ENCODE data around the gene ZNF630. TPM values are rescaled to one million over a fixed set of nuclear protein-coding genes. Genes with fewer than 3 reads are reported as not detected.
"Not testable (repeated sequence)": the region's sequence is repeated elsewhere in the genome, so short reads cannot be mapped to it uniquely, and the experiment has no call there.

Gene ZNF630
- total RNA-seq, 1 donor from 2014 or later = not detected

DNA sequence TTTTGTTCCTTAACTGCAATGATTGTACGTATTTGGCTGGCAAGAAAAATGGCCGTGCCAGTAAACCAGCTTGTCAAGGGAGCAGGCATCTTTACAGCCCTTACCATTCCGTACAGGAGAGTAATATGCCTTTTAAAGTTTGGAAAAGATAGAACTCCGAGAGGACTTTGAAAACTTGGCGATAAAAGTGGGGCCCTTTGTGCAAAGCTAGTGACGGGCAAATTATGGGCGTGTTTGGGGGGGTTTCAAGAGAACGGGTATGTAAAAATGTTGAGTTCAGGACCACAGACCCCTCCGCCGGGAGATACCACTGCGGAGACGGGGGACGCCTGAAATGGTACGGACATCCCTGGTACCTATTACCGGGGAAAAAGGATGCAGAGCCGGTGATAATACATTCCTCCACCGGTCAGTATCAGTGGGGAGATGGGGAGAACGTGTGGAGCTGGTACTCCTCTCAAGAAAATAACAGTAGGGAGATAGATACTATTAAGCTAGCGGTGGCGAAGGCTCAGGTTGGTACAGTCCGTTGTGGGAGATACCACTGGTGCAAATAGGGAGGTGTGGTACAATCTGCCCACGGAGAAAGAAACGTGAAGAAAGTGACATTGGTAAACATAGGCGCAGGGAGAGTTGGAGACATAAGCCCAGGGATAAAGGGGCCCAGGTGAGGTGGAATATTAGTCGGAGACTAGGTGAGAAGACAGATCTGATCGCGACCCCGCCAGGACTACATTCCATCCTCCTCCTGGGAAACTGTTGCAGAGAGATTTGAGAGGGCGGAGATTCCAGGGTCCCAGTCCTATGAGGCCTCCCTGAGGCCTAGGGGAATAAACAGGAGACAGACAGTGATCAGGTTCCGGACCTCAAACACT, 50.2 kb downstream of the ZNF630 start:
- intact Hi-C loops (cut with micrococcal nuclease) = no loop called here
- no peak overlapping the region for H3K4me3 Mint-ChIP-seq
- no peaks in the 10 kb centered on the region for H3K36me3 Mint-ChIP-seq (ENCODE audit: low read depth)
- H3K27me3 Mint-ChIP-seq = no peaks in the 10 kb centered on the region
- CTCF ChIA-PET = no interaction called here
- no peaks in the 10 kb centered on the region for H3K9me3 Mint-ChIP-seq
- POLR2A ChIA-PET = no interaction called here
- ATAC-seq (ENCODE audit: low read depth) (no peak), DNase-seq (no peak)
- TF ChIP-seq, protein P1, sequence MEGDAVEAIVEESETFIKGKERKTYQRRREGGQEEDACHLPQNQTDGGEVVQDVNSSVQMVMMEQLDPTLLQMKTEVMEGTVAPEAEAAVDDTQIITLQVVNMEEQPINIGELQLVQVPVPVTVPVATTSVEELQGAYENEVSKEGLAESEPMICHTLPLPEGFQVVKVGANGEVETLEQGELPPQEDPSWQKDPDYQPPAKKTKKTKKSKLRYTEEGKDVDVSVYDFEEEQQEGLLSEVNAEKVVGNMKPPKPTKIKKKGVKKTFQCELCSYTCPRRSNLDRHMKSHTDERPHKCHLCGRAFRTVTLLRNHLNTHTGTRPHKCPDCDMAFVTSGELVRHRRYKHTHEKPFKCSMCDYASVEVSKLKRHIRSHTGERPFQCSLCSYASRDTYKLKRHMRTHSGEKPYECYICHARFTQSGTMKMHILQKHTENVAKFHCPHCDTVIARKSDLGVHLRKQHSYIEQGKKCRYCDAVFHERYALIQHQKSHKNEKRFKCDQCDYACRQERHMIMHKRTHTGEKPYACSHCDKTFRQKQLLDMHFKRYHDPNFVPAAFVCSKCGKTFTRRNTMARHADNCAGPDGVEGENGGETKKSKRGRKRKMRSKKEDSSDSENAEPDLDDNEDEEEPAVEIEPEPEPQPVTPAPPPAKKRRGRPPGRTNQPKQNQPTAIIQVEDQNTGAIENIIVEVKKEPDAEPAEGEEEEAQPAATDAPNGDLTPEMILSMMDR (IDR thresholded peaks at IDR 0.05) = no peak
- no peaks in the 10 kb centered on the region for H3K4me1 Mint-ChIP-seq
- H3K27ac Mint-ChIP-seq = no peak overlapping the region

DNA sequence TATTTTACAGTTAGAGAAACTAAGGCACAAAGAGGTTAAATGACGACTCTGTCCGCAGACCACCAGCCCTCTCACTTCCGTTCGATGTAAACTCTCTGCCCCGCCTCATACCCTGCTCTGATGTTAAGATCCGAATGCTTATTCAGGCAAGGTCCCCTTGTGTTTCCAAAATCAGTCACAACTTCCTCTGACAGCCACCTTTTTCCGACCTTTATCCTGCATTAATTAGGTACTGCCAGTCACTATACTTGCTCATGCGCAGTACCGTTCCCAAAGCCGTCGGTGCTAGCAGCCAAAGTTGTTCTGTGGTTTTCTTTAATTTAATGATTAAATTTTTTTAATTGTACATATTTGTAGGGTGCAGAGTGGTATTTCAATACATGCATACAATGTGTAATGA, 51.0 kb downstream of the ZNF630 start:
- ATAC-seq (ENCODE audit: low read depth); H3K4me1 Mint-ChIP-seq; intact Hi-C loops (cut with micrococcal nuclease); H3K27ac Mint-ChIP-seq; CTCF ChIA-PET; POLR2A ChIA-PET; H3K27me3 Mint-ChIP-seq; H3K4me3 Mint-ChIP-seq; DNase-seq; H3K36me3 Mint-ChIP-seq (ENCODE audit: low read depth); H3K9me3 Mint-ChIP-seq: not testable (repeated sequence)

DNA sequence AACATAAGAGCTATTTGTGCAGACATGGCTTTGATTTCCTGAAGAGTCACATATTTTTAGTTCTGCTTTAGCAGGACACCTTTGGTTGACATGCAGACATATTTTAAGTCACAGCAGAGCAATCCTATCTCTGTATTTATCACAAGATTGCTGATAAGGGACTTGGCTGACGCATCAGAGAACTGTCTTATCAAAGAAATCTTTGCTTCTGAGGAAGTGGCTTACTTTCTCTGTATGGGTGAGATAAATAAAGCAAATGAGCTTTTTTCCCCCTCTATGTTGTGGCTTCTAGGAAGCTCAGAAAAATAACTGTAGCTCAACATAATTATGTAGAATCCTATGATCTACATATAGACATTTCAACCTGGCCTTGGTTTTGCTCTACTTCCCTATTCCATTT, 51.5 kb downstream of the ZNF630 start:
- DNase-seq; intact Hi-C loops (cut with micrococcal nuclease); H3K9me3 Mint-ChIP-seq; POLR2A ChIA-PET; H3K27ac Mint-ChIP-seq; H3K27me3 Mint-ChIP-seq; H3K36me3 Mint-ChIP-seq (ENCODE audit: low read depth); H3K4me3 Mint-ChIP-seq; CTCF ChIA-PET; H3K4me1 Mint-ChIP-seq; ATAC-seq (ENCODE audit: low read depth): not testable (repeated sequence)

DNA sequence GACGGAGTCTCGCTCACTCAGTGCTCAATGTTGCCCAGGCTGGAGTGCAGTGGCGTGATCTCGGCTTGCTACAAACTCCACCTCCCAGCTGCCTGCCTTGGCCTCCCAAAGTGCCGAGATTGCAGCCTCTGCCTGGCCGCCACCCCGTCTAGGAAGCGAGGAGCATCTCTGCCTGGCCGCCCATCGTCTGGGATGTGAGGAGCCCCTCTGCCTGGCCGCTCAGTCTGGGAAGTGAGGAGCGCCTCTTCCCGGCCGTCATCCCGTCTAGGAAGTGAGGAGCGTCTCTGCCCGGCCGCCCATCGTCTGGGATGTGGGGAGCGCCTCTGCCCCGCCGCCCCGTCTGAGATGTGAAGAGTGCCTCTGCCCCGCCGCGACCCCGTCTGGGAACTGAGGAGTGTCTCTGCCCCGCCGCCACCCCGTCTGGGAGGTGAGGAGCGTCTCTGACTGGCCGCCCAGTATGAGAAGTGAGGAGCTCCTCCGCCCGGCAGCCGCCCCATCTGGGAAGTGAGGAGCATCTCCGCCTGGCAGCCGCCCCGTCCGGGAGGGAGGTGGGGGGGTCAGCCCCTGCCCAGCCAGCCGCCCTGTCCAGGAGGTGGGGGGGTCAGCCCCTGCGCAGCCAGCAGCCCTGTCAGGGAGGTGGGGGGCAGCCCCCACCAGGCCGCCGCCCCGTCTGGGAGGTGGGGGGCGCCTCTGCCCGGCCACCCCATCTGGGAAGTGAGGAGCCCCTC, 54.7 kb downstream of the ZNF630 start:
- CTCF ChIA-PET; H3K27ac Mint-ChIP-seq; H3K27me3 Mint-ChIP-seq; H3K9me3 Mint-ChIP-seq; POLR2A ChIA-PET; ATAC-seq (ENCODE audit: low read depth); DNase-seq; intact Hi-C loops (cut with micrococcal nuclease); H3K36me3 Mint-ChIP-seq (ENCODE audit: low read depth); H3K4me1 Mint-ChIP-seq; H3K4me3 Mint-ChIP-seq: not testable (repeated sequence)

DNA sequence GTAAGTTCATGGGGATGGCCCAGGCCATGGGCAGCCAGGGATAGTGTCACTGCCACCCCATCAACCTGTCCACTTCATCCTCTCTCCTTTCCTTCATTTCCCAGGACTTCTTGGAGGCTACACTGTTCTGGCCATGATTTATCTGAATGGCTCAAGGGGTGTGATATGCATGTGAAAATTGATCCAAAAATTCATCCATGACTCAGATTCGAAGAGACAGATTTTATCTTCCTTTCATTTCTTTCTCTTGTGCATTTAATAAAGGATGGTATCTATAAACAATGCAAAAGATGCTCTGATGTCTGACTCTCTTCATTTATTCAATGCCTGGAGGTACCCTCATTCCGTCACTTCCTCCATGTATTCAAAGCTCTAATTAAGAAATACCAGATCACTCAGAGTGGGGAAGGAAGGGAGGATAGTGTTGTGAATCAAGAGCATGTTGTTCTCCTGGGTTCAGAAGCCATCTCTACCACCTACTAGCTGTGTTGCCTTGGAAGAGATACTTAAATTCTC, 61.9 kb downstream of the ZNF630 start:
- DNase-seq; POLR2A ChIA-PET; H3K27me3 Mint-ChIP-seq; H3K9me3 Mint-ChIP-seq; ATAC-seq (ENCODE audit: low read depth); H3K4me3 Mint-ChIP-seq; CTCF ChIA-PET; H3K36me3 Mint-ChIP-seq (ENCODE audit: low read depth); intact Hi-C loops (cut with micrococcal nuclease); H3K27ac Mint-ChIP-seq; H3K4me1 Mint-ChIP-seq: not testable (repeated sequence)

Other genes starting within 250 kb of the ZNF630 start
- gene ZNF81, start 234.7 kb downstream of the ZNF630 start, total RNA-seq = 11.0 and 15.3 TPM in 2 replicates
- gene ZNF182, start 67.7 kb downstream of the ZNF630 start, total RNA-seq = 8.4 and 10.0 TPM in 2 replicates
- gene SPACA5, start 64.7 kb downstream of the ZNF630 start, total RNA-seq = not detected in 2 replicates
- not detected in 2 replicates for gene SPACA5B, start 59.0 kb upstream of the ZNF630 start, total RNA-seq
- gene SSX5, start 125.2 kb upstream of the ZNF630 start, total RNA-seq = not detected in 2 replicates
- gene SSX1, start 183.8 kb upstream of the ZNF630 start, total RNA-seq = not detected in 2 replicates

Data from activated B cell treated with CpG ODN at 0.5 μM for 24 hours (primary cell).